GM19240 (cell line): Measurements from ENCODE around the gene PSME4.
"Not testable (repeated sequence)": the region's sequence is repeated elsewhere in the genome, so short reads cannot be mapped to it uniquely, and the experiment has no call there.

ENCODE experiments used
- DNase-seq: peaks from one replicate; pipeline ENCODE4 v3.0.0; 2011; ENCODE audit warnings: low spot score; ENCODE audit not compliant: insufficient read length

PSME4 gene

GRCh38 chr2:53886406-53887280, 84.2 kb downstream of the PSME4 start:
- no peak for DNase-seq

DNA sequence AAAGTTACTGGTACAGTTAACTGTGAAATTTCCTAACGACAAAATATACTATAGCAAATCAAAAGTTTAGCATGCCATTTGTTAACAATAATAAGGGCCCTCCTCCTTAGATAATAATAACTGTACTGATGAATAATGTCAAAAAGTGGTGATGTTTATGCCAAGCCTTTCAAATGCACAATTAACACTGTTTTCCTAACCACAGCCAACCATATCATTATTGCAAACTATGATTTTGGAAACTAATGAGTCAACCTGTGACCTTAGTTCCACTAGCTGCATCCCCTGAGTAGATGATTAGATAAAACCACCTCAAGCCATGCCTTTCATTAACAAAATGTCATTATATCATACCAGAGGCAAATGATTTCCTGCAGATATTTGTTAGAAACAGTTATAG, 85.9 kb downstream of the PSME4 start:
- DNase-seq = no peak

DNA sequence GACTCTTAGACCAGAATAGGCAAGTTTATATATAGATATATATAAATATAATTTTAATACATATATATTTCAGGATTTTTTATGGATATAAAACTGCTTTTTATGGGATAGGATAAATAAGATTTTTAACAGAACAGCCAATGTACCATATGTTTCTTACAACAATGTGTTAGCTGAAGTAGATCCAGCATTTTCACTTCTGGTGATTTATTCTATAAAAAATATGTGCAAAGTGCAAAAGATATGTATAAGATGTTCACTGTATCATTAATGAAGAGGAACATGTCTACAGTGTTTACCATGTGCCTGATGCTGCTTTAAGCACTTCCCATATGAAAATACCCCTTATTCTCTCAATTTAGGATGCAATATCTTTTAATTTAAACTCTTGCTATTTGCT, 88.8 kb downstream of the PSME4 start:
- no peak for DNase-seq

DNA sequence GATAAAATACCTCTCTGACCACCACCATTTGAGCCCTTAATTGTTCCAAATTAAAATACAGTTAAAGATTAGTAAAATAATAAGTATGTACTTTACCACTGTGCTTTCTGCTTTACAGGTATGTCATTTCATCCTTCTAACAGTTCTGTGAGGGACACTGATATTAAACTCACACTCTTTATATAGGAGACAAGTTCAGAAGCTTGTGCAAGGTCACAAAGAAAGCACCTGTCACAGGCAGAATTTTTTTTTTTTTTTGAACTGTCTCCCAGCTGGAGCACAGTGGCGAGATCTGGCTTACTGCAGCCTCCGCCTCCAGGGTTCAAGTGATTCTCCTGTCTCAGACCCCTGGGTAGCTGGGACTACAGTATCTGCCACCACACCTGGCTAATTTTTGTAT, 89.4 kb downstream of the PSME4 start:
- DNase-seq = no peak

- DNase-seq = no peak
These were observed 90.0 kb downstream of the PSME4 start for GRCh38 chr2:53880756-53881155.

DNA sequence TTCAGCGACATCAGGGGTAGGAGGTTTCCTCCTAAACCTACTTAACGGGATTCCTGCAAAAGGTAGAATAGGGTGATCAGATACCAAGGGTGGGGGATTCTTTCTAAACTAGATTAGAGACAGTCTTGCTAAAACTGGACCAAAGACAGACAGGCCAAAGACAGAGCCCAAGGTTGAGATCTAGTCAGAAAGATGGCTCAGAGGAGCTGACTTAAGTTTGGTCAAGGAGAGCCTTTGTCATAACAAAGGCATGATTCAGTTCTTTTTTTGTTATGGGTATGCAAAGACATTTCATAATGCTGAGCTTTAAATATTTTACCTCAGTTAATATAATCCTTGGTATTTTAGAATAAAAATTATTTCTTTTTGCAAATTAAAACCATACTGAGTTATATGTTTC, 93.2 kb downstream of the PSME4 start:
- no peak for DNase-seq

DNA sequence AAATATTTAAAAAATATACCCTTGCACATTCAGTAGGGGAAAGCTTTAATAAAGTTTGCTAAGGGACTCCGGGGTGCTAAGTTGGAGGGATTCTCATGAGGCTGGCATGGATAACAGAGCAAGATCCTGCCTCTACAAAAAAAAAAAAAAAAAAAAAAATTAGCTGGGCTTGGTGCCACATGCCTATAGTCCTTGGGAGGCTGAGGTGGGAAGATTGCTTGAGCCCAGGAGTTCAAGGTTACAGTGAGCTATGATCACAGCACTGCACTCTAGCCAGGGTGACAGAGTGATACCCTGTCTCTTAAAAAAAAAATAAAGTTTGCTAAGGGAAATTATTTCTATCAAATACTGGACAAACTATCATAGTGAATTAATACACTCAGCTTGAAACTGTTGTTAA, 93.7 kb downstream of the PSME4 start:
- no peak for DNase-seq

DNA sequence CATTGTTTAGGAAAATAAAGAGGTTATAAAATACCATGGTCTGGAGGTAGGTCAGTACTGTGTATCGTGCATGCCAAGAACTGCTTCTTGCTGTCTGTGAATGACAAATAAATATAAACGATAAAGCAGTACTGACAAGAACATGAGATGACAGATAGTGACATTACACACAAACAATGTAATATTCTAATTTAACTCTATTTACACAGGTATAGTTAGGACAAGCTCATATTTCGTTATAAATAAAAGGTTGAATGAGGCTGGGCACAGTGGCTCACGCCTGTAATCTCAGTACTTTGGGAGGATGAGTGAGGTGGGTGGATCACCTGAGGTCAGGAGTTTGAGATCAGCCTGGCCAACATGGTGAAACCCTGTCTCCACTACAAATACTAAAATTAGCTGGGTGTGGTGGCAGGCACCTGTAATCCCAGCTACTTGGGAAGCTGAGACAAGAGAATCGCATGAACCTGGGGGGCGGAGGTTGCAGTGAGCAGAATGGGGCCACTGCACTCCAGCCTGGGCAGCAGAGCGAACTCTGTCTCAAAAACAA, 96.3 kb downstream of the PSME4 start:
- no peak for DNase-seq

GRCh38 chr2:53867773-53868172, 103.0 kb downstream of the PSME4 start:
- no peak for DNase-seq

DNA sequence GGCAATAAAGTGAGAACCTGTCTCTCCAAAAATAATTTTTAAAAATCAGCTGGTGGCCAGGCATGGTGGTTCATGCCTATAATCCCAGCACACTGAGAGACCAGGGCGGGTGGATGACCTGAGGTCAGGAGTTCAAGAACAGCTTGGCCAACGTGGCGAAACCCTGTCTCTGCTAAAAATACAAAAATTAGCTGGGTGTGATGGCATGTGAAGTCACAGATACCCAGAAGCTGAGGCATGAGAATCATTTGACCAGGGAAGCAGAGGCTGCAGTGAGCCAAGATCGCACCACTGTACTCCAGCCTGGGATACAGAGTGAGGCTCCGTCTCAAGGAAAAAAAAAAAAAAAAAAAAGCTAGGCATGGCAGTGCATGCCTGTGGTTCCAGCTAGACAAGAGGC, 103.6 kb downstream of the PSME4 start:
- no peak for DNase-seq

GRCh38 chr2:53865962-53866361, 104.8 kb downstream of the PSME4 start:
- DNase-seq = no peak

- no peak for DNase-seq
These were observed 105.5 kb downstream of the PSME4 start for GRCh38 chr2:53865264-53865663.

- DNase-seq = no peak
These were observed 107.1 kb downstream of the PSME4 start for GRCh38 chr2:53863538-53864227.

DNA sequence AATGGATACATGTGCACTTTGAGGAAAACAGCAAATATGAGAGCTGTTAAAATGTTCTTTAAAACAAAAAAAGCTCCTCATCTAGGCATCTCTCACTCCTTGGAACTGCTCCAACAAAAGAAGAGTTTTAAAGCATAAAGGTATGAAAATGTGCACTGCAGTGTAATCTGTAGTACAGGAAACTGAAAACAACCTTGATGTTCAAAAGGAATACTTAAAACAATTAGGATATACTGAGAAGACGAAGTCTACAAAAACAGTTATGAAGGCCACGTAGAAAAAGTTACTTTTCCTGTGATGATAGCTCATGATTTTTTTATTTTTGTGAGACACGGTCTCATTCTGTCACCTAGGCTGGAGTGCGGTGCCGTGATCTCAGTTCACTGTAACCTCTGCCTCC, 109.0 kb downstream of the PSME4 start:
- no peak for DNase-seq

- DNase-seq = no peak
These were observed 111.3 kb downstream of the PSME4 start, which contains the start of gene GPR75 for GRCh38 chr2:53859206-53860181. Gene GPR75 (minus strand): TSS chr2:53859967. CDS start chr2:53854756, 5,211 bp downstream.

- DNase-seq = no peak
These were observed 114.5 kb downstream of the PSME4 start for GRCh38 chr2:53856272-53856671.

GRCh38 chr2:53854678-53855077, 116.1 kb downstream of the PSME4 start:
- no peak for DNase-seq

GRCh38 chr2:53852532-53852931, 118.3 kb downstream of the PSME4 start:
- DNase-seq = no peak

DNA sequence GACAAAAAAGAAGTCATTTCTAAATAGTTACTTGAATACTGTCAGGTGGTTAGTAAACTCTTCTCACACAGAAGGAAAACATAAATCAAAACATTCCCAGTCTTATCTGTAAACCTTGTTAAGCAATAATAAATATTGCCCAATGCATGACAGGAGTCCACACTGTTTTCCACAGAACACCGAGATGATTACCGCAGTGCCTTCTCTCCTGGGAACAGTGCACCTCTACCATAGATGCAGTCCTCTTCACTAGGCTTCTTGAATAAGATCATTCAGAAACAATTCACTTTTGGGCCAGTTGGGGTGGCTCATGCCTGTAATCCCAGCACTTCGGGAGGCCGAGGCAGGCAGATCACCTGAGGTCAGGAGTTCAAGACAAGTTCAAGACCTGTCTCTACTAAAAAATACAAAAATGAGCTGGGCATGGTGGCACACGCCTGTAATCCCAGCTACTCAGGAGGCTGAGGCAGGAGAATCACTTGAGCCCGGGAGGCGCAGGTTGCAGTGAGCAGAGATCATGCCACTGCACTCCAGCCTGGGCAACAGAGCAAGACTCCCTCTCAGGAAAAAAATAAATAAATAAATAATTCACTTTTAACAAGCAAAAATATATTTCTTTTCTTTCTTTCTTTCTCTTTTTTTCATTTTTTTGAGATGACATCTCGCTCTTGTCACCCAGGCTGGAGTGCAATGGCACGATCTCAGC, 119.6 kb downstream of the PSME4 start:
- not testable (repeated sequence) for DNase-seq

DNA sequence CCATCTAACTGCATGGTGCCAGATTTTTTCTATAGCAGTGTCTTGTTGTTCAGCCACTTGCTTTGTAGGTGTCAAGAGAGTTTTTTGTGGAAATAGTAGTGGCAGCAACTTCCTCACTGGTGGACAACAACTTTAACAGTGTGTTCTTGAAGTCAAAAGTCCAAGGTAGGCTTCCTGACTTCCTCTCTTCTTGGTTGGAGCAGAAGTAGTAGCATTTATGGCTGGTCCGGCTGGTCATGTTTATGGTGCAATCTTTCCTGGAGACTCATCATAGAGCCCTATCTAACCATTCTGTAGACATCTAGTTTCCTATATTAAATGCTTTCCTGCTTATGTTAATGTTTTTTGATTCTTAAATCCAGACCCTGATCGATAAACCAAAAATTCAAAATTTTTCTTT, 122.7 kb downstream of the PSME4 start:
- no peak for DNase-seq

GRCh38 chr2:53843595-53843994, 127.2 kb downstream of the PSME4 start:
- no peak for DNase-seq
